Fibroblast of mammary gland (primary cell): ENCODE results near the gene ARFGEF2.
"Not testable (repeated sequence)": the region's sequence is repeated elsewhere in the genome, so short reads cannot be mapped to it uniquely, and the experiment has no call there.

Experiments used
- DNase-seq: peaks from one replicate; pipeline ENCODE4 v3.0.0-alpha.2; 2010; ENCODE audit warnings: low read depth
- H3K4me3 ChIP-seq: 2 replicates; pipeline ENCODE4 v1.5.1; 2011; ENCODE audit warnings: low read depth, mild to moderate bottlenecking, low read length, moderate library complexity; ENCODE audit not compliant: control insufficient read depth
- TF ChIP-seq, protein P1 (sequence below): conservative IDR thresholded peaks from 2 replicates; pipeline ENCODE4 v1.5.1; 2011; ENCODE audit warnings: low read depth, low read length, inconsistent platforms; ENCODE audit not compliant: control insufficient read depth, insufficient read depth

Gene ARFGEF2

DNA sequence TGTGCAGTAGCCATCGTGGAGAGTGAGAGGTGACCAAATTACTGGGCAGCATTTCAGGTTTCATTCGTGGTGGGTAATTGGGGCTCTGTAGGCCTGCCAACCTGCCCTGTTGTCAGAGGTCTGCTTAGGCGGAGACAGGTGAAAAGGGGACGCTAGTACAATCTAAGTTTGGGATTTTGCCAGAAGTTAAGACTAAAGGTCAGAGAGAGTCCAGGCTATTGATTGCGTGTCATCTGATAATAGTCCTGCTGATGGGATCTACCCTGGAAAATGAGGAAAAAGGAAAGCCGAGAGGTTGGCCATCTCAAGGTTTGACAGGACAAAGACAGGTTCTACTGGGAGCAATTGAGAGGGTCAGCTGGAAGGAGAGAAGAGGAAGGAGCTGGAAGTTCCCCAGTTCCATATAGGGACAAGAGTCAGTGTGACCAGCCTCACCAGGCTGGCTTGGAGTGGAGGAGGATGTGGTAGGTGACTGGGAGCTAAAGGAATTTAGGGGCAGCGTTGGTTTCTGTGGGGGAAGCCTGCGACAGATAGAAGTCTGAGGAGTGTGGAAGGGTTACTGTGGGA is 10.9 kb downstream of the ARFGEF2 start:
- H3K4me3 ChIP-seq: no peak overlapping the region
- TF ChIP-seq, protein P1, sequence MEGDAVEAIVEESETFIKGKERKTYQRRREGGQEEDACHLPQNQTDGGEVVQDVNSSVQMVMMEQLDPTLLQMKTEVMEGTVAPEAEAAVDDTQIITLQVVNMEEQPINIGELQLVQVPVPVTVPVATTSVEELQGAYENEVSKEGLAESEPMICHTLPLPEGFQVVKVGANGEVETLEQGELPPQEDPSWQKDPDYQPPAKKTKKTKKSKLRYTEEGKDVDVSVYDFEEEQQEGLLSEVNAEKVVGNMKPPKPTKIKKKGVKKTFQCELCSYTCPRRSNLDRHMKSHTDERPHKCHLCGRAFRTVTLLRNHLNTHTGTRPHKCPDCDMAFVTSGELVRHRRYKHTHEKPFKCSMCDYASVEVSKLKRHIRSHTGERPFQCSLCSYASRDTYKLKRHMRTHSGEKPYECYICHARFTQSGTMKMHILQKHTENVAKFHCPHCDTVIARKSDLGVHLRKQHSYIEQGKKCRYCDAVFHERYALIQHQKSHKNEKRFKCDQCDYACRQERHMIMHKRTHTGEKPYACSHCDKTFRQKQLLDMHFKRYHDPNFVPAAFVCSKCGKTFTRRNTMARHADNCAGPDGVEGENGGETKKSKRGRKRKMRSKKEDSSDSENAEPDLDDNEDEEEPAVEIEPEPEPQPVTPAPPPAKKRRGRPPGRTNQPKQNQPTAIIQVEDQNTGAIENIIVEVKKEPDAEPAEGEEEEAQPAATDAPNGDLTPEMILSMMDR: no peak
- no peak for DNase-seq

DNA sequence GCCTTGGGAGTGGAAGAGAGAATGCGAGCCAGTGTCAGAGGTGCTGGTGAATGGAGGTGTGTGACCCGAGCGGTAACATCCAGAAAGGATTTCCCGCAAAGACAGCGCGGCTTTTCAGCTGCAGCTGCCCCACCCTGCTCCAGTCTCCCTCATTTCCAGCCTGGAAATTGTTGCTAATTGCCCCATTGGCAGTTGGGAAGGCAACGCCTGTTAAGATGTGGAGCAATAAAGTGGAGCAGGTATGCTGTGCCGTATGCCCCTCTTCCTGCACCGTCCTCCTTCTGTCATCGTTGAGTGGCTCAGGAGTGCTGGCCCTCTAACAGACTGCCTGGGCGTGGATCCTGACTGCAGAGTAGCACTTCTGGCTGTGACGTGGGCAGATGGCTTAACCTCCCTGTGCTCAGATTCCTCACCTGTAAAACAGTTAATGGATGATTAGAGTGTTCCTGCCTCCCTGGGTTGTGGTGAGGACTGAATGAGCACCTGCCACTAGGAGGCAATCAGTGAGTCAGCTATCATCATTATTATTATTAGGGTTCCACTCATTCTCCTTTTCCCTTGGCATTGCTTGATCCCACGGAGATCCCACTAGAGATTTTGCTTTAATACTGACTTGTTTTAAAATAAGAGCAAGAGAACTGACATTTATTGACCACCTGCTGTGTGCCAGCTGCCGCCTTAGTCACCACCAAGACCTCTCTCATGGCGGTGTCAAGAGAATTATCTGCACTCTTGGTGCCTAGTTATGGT is 11.7 kb downstream of the ARFGEF2 start:
- no peak overlapping the region for H3K4me3 ChIP-seq
- DNase-seq: no peak
- TF ChIP-seq, protein P1: no peak

DNA sequence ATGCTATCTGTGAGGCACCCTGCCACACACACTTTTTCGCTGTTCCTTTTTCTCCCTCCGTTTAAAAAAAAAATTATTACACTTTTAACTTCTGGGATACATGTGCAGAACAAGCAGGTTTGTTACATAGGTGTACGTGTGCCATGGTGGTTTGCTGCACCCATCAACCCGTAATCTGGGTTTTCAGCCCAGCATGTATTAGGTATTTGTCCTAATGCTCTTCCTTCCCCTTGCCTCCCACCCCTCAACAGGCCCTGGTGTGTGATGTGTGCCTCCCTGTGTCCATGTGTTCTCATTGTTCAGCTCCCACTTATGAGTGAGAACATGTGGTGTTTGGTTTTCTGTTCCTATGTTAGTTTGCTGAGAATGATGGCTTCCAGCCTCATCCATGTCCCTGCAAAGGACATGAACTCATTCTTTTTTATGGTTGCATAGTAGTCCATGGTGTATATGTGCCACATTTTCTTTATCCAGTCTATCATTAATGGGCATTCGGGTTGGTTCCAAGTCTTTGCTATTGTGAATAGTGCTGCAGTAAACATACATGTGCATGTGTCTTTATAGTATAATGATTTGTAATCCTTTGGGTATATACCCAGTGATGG is 12.9 kb downstream of the ARFGEF2 start:
- H3K4me3 ChIP-seq, DNase-seq: not testable (repeated sequence)

DNA sequence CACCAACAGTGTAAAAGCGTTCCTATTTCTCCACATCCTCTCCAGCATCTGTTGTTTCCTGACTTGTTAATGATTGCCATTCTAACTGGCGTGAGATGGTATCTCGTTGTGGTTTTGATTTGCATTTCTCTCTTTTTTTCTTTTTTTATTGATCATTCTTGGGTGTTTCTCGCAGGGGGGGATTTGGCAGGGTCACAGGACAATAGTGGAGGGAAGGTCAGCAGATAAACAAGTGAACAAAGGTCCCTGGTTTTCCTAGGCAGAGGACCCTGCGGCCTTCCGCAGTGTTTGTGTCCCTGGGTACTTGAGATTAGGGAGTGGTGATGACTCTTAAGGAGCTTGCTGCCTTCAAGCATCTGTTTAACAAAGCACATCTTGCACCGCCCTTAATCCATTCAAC is 13.5 kb downstream of the ARFGEF2 start:
- not testable (repeated sequence) for H3K4me3 ChIP-seq, DNase-seq

DNA sequence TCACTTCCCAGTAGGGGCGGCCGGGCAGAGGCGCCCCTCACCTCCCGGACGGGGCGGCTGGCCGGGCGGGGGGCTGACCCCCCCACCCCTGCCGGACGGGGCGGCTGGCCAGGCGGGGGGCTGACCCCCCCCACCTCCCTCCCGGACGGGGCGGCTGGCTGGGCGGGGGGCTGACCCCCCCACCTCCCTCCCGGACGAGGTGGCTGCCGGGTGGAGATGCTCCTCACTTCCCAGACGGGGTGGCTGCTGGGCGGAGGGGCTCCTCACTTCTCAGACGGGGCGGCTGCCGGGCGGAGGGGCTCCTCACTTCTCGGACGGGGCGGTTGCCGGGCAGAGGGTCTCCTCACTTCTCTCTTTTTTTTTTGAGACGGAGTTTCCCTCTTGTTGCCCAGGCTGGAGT is 14.7 kb downstream of the ARFGEF2 start:
- not testable (repeated sequence) for DNase-seq, H3K4me3 ChIP-seq

DNA sequence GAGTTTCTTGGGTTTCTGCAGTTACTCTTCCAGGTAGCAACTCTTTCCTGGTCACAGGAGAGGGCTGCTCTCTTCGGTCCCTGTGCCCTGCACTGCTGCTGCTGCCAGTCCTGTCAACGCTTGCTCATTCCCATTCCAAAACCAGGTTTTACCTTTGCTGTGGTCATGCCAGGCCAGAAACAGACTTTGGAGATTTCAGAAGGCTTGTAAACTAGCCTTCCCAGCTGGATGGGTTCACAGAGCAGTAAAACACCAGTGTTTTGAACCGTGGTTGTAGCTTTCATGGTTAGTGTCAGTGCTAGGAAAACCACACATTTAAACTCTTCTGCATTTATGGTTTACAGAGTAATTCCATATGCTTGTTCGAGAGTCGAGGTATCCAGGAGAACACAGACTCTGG is 16.2 kb downstream of the ARFGEF2 start:
- TF ChIP-seq, protein P1: no peak
- no peak overlapping the region for H3K4me3 ChIP-seq
- DNase-seq: no peak

DNA sequence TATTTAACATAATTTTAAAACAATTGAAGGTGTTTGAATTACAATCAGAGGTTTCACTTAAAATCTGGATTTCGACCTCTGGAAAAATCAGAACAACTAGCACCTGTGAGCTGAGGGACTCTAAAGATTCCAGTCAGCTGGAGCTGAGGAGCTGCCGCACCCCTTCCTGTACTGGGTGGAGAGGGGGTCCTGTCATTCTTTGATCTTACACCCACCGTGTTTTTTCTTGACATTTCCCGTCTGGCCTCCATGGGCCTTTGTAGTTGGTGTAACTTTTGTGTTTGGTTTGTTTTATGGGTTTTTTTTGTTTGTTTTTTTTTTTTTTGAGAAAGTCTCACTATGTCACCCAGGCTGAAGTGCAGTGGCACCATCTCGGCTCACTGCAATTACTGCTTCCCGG is 17.2 kb downstream of the ARFGEF2 start:
- TF ChIP-seq, protein P1: no peak
- H3K4me3 ChIP-seq: no peak overlapping the region
- DNase-seq: no peak

DNA sequence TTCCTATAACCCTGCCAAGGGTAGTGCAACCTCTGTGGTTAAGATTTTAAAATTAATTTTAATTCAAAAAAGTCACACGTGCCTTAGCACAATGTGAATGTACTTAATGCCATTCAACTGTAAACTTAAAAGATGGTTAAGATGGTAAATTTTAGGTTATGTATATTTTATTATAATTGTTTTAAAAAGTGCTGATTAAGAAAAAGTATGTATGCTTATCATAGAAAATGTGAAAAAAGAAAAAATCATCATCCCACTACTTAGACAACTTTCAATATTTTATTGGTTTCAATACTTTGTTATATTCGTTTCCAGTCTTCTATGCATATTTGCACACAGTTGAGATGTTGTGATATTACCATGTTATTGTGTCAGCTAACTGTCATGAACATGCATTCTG is 18.7 kb downstream of the ARFGEF2 start:
- TF ChIP-seq, protein P1: no peak
- no peak overlapping the region for H3K4me3 ChIP-seq
- DNase-seq: no peak
